CD4-positive, alpha-beta T cell treated with Interleukin-21 for 1 hour (primary cell): Measurements from ENCODE around the gene NRIP2.
"Not testable (repeated sequence)": the region's sequence is repeated elsewhere in the genome, so short reads cannot be mapped to it uniquely, and the experiment has no call there.

ENCODE experiments used
- DNase-seq: peaks from one replicate; pipeline ENCODE4 v3.0.0-alpha.2; 2020

NRIP2 gene

GRCh38 chr12:2834581-2835491, at the start of gene NRIP2:
Gene NRIP2 (minus strand): TSS chr12:2835035. CDS start chr12:2834983, 52 bp downstream.
- no peak for DNase-seq

GRCh38 chr12:2879853-2880252, 45.0 kb upstream of the NRIP2 start:
- DNase-seq: no peak

- no peak for DNase-seq
Measured at GRCh38 chr12:2877953-2878732, 43.3 kb upstream of the NRIP2 start.

GRCh38 chr12:2877047-2877952, 42.5 kb upstream of the NRIP2 start, which contains the start of the genes FOXM1 and RHNO1:
Gene FOXM1 (minus strand): TSS chr12:2877174. CDS start chr12:2874478, 2,696 bp downstream.
Gene RHNO1 (plus strand): TSS chr12:2877223. CDS start chr12:2885367, 8,144 bp downstream.
- peak; percentile 90 for DNase-seq

GRCh38 chr12:2876431-2877046, 41.7 kb upstream of the NRIP2 start:
- DNase-seq: peak; percentile 13

- DNase-seq: not testable (repeated sequence)
Measured at GRCh38 chr12:2868986-2869632, 34.3 kb upstream of the NRIP2 start.

GRCh38 chr12:2864198-2864597, 29.4 kb upstream of the NRIP2 start:
- no peak for DNase-seq

- not testable (repeated sequence) for DNase-seq
Measured at GRCh38 chr12:2863402-2863801, 28.6 kb upstream of the NRIP2 start.

- DNase-seq: no peak
Measured at GRCh38 chr12:2862876-2863275, 28.0 kb upstream of the NRIP2 start.

- no peak for DNase-seq
Measured at GRCh38 chr12:2860170-2860569, 25.3 kb upstream of the NRIP2 start.

GRCh38 chr12:2858944-2859421, 24.1 kb upstream of the NRIP2 start:
- no peak for DNase-seq

GRCh38 chr12:2858334-2858733, 23.5 kb upstream of the NRIP2 start:
- DNase-seq: no peak

GRCh38 chr12:2857576-2857975, 22.7 kb upstream of the NRIP2 start:
- no peak for DNase-seq

GRCh38 chr12:2857021-2857431, 22.2 kb upstream of the NRIP2 start, which contains the start of gene TEX52:
Gene TEX52 (minus strand): TSS chr12:2857039. CDS start chr12:2857026, 13 bp downstream.
- DNase-seq: no peak

- no peak for DNase-seq
Measured at GRCh38 chr12:2856051-2856450, 21.2 kb upstream of the NRIP2 start.

GRCh38 chr12:2855546-2855945, 20.7 kb upstream of the NRIP2 start:
- no peak for DNase-seq

GRCh38 chr12:2854669-2855453, 20.0 kb upstream of the NRIP2 start:
- no peak for DNase-seq

- DNase-seq: peak; percentile 19
Measured at GRCh38 chr12:2853626-2854025, 18.8 kb upstream of the NRIP2 start.

GRCh38 chr12:2851931-2852330, 17.1 kb upstream of the NRIP2 start:
- no peak for DNase-seq

GRCh38 chr12:2845280-2845679, 10.4 kb upstream of the NRIP2 start:
- DNase-seq: no peak
